HG02885 (cell line): Measurements from ENCODE around the gene C5AR2.
"Not testable (repeated sequence)": the region's sequence is repeated elsewhere in the genome, so short reads cannot be mapped to it uniquely, and the experiment has no call there.

Experiments
- ATAC-seq: cut with Tn5 transposase; IDR thresholded peaks from one replicate; pipeline ENCODE4 v1.9.1; 2021; ENCODE audit warnings: mild to moderate bottlenecking; ENCODE audit not compliant: unreplicated experiment, poor library complexity

C5AR2 gene

GRCh38 chr19:47331931-47332547 lies at the start of gene C5AR2:
C5AR2 (plus strand) TSS chr19:47332175; CDS start chr19:47340800, 8,625 bp downstream.
- no peak for ATAC-seq

GRCh38 chr19:47283405-47284059 lies 48.4 kb upstream of the C5AR2 start:
- no peak for ATAC-seq

GRCh38 chr19:47284324-47284899 lies 47.6 kb upstream of the C5AR2 start:
- ATAC-seq = no peak

- ATAC-seq = no peak
Measured at GRCh38 chr19:47296036-47296435, 35.9 kb upstream of the C5AR2 start.

DNA sequence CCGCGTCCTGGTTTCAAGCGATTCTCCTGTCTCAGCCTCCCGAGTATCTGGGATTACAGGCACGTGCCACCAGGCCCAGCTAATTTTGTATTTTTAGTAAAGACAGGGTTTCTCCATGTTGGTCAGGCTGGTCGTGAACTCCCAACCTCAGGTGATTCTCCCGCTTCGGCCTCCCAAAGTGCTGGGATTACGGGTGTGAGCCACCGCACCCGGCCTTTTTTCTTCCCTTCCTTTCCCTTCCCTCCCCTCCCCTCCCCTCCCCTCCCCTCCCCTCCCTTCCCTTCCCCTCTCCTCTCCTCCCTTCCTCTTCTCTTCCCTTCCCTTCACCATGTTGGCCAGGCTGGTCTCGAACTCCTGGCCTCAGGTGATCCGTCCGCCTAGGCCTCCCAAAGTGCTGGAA lies 31.1 kb upstream of the C5AR2 start:
- ATAC-seq = not testable (repeated sequence)

DNA sequence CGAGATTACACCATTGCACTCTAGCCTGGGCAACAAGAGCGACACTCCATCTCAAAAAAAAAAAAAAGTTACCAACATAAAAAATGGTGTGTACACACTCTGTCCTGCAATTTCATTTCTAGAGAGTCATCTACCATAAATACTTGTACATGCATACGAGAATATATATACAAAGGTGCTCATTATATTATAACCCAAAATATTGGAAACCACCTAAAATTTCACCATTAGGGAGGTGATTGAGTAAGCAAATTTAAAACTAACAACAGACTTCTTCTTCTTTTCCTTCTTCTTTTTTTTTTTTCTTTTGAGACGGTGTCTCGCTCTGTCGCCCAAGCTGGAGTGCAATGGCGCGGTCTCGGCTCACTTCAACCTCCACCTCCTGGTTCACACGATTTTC lies 29.7 kb upstream of the C5AR2 start:
- no peak for ATAC-seq

GRCh38 chr19:47303966-47304365 lies 28.0 kb upstream of the C5AR2 start:
- no peak for ATAC-seq

DNA sequence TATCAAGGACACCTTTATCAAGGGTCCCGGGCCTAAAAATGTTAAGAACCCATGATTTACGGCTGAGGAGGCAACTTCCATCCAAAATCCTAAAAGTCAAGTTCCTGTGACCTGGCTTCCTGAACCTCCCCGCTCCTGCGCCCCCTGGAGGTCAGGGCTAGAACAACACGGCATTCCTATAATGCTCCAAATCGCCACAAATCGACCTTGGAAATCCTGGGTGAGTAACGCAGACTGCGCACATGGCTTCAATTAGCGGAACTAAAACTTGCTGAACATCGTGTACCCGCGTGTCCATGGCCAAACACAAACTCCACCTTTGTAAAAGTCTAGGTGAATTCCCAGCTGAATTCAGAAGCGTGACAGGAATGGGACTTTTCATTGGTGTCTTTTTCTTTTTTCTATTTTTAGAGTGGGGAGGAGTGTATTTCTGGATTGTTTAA lies 26.6 kb upstream of the C5AR2 start:
- ATAC-seq = no peak

GRCh38 chr19:47306303-47306702 lies 25.7 kb upstream of the C5AR2 start:
- ATAC-seq = no peak

DNA sequence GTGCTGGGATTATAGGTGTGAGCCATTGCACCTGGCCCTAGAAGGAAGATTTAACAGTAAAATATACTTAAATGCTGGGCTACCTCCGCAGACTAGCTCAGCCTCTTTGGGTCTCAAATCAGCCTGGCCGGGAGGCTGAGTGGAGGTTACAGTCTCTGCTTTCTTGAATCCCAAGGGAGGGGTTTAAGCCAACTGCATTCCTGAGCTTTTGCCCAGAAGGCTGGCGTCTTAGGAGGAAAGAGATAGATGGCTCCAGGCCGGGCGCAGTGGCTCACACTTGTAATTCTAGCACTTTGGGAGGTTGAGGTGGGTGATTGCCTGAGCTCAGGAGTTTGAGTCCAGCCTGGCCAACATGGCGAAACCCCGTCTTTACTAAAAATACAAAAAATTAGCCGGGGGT lies 22.9 kb upstream of the C5AR2 start:
- ATAC-seq = no peak

- ATAC-seq = no peak
Measured at GRCh38 chr19:47309608-47310007, 22.4 kb upstream of the C5AR2 start, which contains the start of gene C5AR1. C5AR1 (plus strand) TSS chr19:47309861; CDS start chr19:47309896, 35 bp downstream.

- ATAC-seq = no peak
Measured at GRCh38 chr19:47310323-47310722, 21.7 kb upstream of the C5AR2 start.

DNA sequence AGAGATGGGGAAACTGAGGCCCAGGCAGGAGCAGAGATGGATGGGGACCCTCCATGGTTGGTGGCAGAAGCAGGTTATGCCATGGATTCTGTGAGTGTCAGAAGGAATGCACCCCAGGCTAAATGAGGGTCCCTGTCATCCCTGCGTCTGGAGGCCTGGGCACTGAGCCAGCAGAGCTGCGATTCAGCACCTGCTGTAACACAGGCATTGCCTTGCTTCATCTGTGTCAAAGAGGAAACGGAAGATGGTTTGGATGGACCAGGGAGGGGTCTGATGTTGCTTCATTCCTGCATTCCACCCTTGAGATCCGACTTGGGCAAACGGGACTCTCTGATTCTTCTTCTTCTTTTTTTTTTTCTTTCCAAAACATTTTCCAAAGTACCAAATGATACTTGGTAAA lies 21.2 kb upstream of the C5AR2 start:
- no peak for ATAC-seq

- no peak for ATAC-seq
Measured at GRCh38 chr19:47312366-47313006, 19.5 kb upstream of the C5AR2 start.

GRCh38 chr19:47313754-47314295 lies 18.1 kb upstream of the C5AR2 start:
- ATAC-seq = no peak

DNA sequence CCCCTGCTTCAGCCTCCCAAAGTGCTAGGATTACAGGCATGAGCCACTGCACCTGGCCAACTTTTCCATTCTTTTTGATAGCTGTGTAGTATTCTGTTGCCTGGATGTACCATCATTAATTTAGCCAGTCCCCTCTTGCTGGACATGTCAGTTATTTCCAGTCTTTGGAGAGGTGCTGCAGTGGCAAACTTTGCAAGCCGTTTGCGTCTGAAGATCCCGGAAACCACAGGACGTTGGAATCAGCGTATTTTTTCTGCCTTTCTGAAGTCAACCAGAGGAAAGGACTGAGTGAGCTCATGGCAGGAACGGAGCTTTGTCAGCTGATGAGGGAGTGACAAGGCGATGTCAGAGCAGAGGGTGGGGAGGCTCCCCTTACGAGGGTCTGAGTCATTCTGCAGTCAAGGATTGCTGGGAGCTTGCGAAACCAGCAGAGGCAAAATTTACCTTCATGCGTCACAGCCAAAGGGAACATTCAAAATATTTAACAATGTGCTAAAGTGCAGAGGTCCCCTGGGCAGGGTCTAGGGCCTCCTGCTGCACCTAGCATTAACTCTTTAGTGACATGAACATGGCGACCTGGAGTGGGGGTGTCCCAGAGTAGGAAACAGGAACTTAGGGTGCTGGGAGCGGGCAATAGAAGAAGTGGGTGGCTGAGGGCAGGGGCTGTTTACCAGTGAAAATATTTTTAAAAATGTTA lies 16.7 kb upstream of the C5AR2 start:
- ATAC-seq = no peak

DNA sequence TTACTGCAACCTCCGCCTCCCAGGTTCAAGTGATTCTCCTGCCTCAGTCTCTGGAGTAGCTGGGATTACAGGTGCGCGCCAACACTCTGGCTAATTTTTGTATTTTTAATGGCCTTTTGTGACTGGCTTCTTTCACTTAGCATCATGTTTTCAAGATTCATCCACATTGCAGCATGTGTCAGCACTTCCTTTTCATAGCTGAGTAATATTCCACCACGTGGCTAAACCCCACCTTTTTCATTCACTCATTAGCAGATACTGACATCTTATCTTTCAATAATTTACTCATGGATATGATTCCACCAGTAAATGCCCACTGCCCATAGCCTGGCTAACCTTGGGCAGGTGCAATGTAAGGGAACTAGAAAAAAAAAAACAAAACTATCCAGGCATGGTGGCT lies 15.5 kb upstream of the C5AR2 start:
- no peak for ATAC-seq

DNA sequence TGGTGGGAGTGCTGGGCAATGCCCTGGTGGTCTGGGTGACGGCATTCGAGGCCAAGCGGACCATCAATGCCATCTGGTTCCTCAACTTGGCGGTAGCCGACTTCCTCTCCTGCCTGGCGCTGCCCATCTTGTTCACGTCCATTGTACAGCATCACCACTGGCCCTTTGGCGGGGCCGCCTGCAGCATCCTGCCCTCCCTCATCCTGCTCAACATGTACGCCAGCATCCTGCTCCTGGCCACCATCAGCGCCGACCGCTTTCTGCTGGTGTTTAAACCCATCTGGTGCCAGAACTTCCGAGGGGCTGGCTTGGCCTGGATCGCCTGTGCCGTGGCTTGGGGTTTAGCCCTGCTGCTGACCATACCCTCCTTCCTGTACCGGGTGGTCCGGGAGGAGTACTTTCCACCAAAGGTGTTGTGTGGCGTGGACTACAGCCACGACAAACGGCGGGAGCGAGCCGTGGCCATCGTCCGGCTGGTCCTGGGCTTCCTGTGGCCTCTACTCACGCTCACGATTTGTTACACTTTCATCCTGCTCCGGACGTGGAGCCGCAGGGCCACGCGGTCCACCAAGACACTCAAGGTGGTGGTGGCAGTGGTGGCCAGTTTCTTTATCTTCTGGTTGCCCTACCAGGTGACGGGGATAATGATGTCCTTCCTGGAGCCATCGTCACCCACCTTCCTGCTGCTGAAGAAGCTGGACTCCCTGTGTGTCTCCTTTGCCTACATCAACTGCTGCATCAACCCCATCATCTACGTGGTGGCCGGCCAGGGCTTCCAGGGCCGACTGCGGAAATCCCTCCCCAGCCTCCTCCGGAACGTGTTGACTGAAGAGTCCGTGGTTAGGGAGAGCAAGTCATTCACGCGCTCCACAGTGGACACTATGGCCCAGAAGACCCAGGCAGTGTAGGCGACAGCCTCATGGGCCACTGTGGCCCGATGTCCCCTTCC lies 11.8 kb upstream of the C5AR2 start:
- ATAC-seq = no peak

DNA sequence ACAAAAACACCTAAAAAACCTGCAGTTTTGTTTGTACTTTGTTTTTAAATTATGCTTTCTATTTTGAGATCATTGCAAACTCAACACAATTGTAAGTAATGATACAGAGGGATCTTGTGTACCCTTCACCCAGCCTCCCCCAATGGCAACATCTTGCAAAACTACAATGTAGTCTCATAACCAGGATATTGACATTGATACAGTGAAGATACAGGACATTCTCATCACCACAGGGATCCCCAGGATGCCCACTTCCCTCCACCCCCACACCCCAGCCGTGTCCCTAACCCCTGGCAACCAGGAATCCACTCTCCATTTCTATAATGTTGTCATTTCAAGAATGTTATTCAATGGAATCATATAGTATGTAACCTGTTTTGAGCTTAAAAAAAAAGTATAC lies 10.3 kb upstream of the C5AR2 start:
- ATAC-seq = no peak
